GM19328 (cell line): ENCODE results near the gene FSTL5.

Experiments used
- ATAC-seq: cut with Tn5 transposase; IDR thresholded peaks from one replicate; pipeline ENCODE4 v1.9.1; 2021; ENCODE audit warnings: mild to moderate bottlenecking, moderate library complexity; ENCODE audit not compliant: unreplicated experiment

The FSTL5 gene

DNA sequence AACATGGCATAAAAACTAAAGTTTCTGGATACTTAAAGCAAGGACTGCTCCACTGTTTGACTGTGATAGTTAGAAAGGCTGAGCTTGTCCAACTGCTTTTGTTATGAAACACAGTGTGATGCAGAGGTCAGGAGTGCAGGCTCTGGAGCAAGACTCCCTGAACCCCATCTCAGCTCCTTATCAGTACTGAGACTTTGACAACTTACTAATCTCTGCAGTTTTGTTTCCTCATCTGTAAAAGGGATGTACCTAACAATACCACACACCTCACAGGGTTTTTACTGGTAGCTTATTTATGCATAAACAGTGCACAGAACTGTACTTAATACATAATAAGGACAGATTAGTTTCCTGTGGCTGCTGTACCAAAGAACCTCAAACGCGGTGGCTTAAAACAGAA lies 804.3 kb downstream of the FSTL5 start:
- ATAC-seq: no peak

- ATAC-seq: no peak
Observed at GRCh38 chr4:161356351-161356750, 807.4 kb downstream of the FSTL5 start.

DNA sequence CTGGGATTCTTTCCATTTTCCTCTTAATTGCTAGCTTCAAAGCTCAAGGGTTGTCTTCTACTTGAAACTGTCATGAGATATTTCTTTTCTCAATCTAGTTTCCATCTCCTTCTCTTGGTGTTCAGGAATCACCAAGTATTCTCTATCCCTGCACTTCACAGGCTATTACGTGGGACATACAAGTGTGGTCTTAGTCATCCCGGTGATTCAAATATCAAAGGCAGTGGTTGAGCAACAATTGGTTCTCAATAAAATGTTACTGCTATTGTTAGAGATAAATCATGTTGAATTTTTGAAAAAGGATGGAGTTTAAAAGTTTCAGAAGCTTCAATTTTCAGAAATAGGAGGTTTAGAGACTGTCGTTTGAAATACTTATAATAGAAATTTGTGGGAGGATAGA lies 812.9 kb downstream of the FSTL5 start:
- ATAC-seq: no peak

DNA sequence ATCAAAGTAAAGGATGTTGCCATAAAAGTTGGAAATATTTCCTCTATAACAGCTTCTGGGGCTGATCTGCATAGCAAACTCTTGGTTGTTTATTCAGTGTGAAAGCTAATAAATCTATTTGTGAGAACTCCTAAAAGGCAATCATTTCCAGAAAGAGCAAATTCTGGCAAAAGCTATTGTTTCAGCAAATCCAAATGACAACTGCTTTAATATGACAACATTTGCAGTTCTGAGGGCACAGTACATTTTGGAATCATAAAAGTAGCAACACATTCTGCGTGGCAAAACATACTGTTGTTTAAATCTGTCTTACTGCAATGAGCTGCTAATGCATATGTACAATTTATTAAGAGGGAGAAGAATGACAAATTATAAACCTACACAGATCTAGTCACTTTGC lies 818.1 kb downstream of the FSTL5 start:
- ATAC-seq: no peak

- no peak for ATAC-seq
Observed at GRCh38 chr4:161343569-161343950, 820.2 kb downstream of the FSTL5 start.

DNA sequence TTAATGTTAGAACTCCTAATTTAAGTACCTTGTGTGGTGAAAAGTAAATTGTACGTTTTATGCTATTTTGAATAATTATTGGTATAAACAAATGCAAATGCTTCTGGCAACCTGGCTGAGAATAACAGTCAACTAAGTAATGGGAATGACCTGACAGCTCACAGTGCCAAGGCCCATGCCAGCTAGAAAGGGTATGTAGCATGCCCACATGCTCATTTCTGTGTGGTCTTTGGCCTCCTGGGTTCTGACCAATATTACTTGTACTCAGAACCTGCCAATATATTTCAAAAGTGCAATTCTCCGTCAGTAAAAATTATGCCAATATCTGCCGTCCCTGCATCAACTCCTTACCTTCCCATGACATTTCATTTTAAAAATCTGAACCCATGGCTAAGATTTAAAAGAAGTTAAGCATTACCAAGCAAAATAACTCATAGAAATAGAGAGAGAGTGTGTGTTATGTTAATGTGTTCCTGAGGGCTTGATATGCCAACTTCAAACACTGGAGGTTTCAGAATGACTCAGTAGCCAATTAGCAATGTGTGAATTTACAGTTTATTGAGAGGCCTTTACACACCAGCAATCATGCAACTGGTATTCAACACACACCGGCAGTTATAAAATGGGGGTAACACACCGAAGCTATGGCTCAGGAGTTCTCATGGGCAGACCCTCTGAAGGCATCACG lies 820.8 kb downstream of the FSTL5 start:
- no peak for ATAC-seq

DNA sequence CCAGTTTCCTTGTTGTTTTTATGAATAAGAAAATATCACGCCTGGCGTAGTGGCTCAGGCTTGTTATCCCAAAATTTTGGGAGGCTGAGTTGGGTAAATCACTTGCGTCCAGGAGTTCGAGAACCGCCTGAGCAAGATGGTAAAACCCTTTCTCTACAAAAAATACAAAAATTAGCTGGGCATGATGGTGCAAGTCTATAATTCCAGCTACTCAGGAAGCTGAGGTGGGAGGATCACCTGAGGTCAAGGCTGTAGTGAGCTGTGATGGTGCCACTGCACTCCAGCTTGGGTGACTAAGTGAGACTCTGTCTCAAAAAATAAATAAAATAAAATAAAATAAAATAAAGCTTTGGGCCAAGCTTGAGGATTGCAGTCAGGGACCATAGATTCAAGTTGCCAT lies 827.2 kb downstream of the FSTL5 start:
- ATAC-seq: no peak

DNA sequence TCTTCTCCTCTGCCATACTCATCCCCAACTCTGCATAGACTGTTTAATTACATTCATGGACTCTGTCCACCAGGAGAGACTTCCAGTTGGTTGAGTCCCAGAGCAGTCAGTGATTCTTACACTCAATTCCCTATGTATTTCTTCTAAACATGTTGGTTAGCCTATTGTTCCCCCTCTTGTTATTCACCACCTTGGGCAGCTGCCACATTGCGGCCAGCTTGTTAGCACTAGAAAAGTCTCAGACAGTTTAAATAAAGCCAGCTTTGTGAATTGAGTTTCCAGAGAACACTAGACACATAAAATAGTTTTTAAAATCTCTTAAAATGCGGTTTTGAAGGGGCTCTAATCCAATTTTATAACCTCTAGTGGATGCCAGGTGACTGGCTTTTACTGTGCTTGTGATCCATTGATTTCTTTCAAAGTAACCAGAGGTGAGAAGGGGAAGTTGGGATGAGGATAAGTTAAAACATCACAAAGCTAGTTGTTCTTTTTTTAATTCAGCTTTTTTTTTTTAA lies 827.7 kb downstream of the FSTL5 start:
- ATAC-seq: no peak
